HG03457 (cell line): ENCODE measurements around the gene MAPT.
"Not testable (repeated sequence)": the region's sequence is repeated elsewhere in the genome, so short reads cannot be mapped to it uniquely, and the experiment has no call there.

Experiments used
- ATAC-seq: cut with Tn5 transposase; IDR thresholded peaks from one replicate; pipeline ENCODE4 v1.9.1; 2021; ENCODE audit warnings: moderate number of reproducible peaks; ENCODE audit not compliant: unreplicated experiment

MAPT gene

GRCh38 chr17:46002311-46002972 lies 108.1 kb downstream of the MAPT start:
- ATAC-seq = no peak

GRCh38 chr17:46002973-46003316 lies 108.6 kb downstream of the MAPT start:
- ATAC-seq = no peak

- ATAC-seq = no peak
Measured at GRCh38 chr17:46003907-46004748, 109.8 kb downstream of the MAPT start.

GRCh38 chr17:46006082-46006481 lies 111.7 kb downstream of the MAPT start:
- not testable (repeated sequence) for ATAC-seq

GRCh38 chr17:46007461-46007965 lies 113.2 kb downstream of the MAPT start:
- no peak for ATAC-seq

- no peak for ATAC-seq
Measured at GRCh38 chr17:46008591-46008990, 114.2 kb downstream of the MAPT start.

GRCh38 chr17:46009681-46010596 lies 115.6 kb downstream of the MAPT start:
- ATAC-seq = no peak

GRCh38 chr17:46010597-46011186 lies 116.3 kb downstream of the MAPT start:
- no peak for ATAC-seq

GRCh38 chr17:46011711-46012505 lies 117.6 kb downstream of the MAPT start:
- no peak for ATAC-seq

GRCh38 chr17:46012506-46013079 lies 118.2 kb downstream of the MAPT start:
- no peak for ATAC-seq

- no peak for ATAC-seq
Measured at GRCh38 chr17:46013127-46013501, 118.8 kb downstream of the MAPT start.

- no peak for ATAC-seq
Measured at GRCh38 chr17:46013502-46014165, 119.3 kb downstream of the MAPT start.

GRCh38 chr17:46019408-46019925 lies 125.1 kb downstream of the MAPT start:
- ATAC-seq = not testable (repeated sequence)

GRCh38 chr17:46020023-46020761 lies 125.8 kb downstream of the MAPT start:
- ATAC-seq = no peak

- ATAC-seq = no peak
Measured at GRCh38 chr17:46020998-46021397, 126.6 kb downstream of the MAPT start.

GRCh38 chr17:46023366-46023765 lies 129.0 kb downstream of the MAPT start:
- ATAC-seq = not testable (repeated sequence)

GRCh38 chr17:46023783-46024388 lies 129.5 kb downstream of the MAPT start:
- no peak for ATAC-seq

- no peak for ATAC-seq
Measured at GRCh38 chr17:46024590-46024989, 130.2 kb downstream of the MAPT start.
